Ovary (tissue), 9 donors: ENCODE results near the gene PPFIBP2. TPM values are rescaled to one million over a fixed set of nuclear protein-coding genes. Genes with fewer than 3 reads are reported as not detected.

Experiments
- DNase-seq, 5 donors: peaks; one replicate each; pipeline ENCODE4 v3.0.0-alpha.2; 2019 to 2020
- H3K27ac ChIP-seq, 2 donors: fragments of 200-600 bp; one replicate each; pipeline versions ENCODE4 v1.5.1 to v1.8.0; 2019 to 2022
- H3K27me3 ChIP-seq: fragments of 200-600 bp; one replicate; pipeline ENCODE4 v1.8.0; 2022
- H3K36me3 ChIP-seq: fragments of 200-600 bp; sonication (generic); one replicate; pipeline ENCODE4 v1.5.1; 2019
- H3K4me1 ChIP-seq: one replicate; pipeline ENCODE4 v1.8.1; 2013; ENCODE audit warnings: mild to moderate bottlenecking, moderate library complexity; ENCODE audit not compliant: insufficient read depth
- H3K4me3 ChIP-seq: fragments of 200-600 bp; sonication (generic); one replicate; pipeline ENCODE4 v1.5.1; 2017
- H3K9me3 ChIP-seq, 2 donors: fragments of 200-600 bp in 1 of 2; sonication (generic) in 1 of 2; one replicate each; pipeline versions ENCODE4 v1.5.1 to v1.8.1; 2013 to 2019; ENCODE audit warnings: mild to moderate bottlenecking in 1 of 2, moderate library complexity in 1 of 2
- EP300 ChIP-seq: sonication (generic); formaldehyde crosslinking; IDR thresholded peaks from one replicate; pipeline ENCODE4 v1.6.1; 2017; ENCODE audit warnings: antibody characterized with exemption
- POLR2A ChIP-seq: fragments of 450-650 bp; IDR thresholded peaks from one replicate; pipeline ENCODE4 v1.6.1; 2017; ENCODE audit warnings: antibody characterized with exemption, mild to moderate bottlenecking, moderate library complexity
- WGBS, 3 donors: extraction: QIAGEN DNeasy Blood & Tissue Kit in 1 of 3; methylation state at CpG; one replicate each; pipeline versions ENCODE4 v1.1.5 to v1.1.7; 2013 to 2017; 5-methylcytosine and 5-hydroxymethylcytosine counted together
- intact Hi-C, 4 donors: fragments of 100-400 bp; cut with DNase I; formaldehyde crosslinking; loops; one replicate each; pipeline versions ENCODE4 v1.11.0 to v1.15.1; 2022 to 2023
- polyA plus RNA-seq, 2 donors: library from polyadenylated mRNA; stranded (reverse); fragments of 200-250 nt in 1 of 2; fragments of 350-450 nt in 1 of 2; fragmentation: Illumina TruSeq in 1 of 2; extraction: RNeasy Lipid Tissue Mini Kit (QIAGEN cat#74804) in 1 of 2; gene quantifications; one replicate each; pipeline ENCODE4 v1.2.3, GENCODE V29; 2013 to 2014
- total RNA-seq, 7 donors: library from RNA; depleted of rRNA in 2 of 7; stranded (reverse); fragments of >200 nt in 2 of 7; fragmentation: NEBNext Ultra II Directional in 3 of 7; extraction: Animal tissue kit (Norgen Biotek cat#: 25700) in 3 of 7; gene quantifications; one replicate each; pipeline versions ENCODE4 v1.1.0 to v1.2.4, GENCODE V29; 2016 to 2023
- TF ChIP-seq, protein P1 (sequence below), 3 donors: fragments of 450-650 bp in 2 of 3; fragments of 200-600 bp in 1 of 3; IDR thresholded peaks; one replicate each; pipeline versions ENCODE4 v1.5.1 to v1.8.0; 2016 to 2022; ENCODE audit warnings: antibody characterized with exemption in 3 of 3, mild to moderate bottlenecking in 1 of 3
- donor health status: DM: no; HTN: no; CAD: no; lungs with moderate emphysema.
- donor health status: DM: no; HTN: no; CAD: no.
- donor health status: Bipolar disorder and iron deficiency.
- donor health status: DM: yes; HTN: yes; CAD: no.
- donor health status: DM: no; HTN: no; CAD: no.
- donor health status: DM: yes; HTN: yes; CAD: no.

PPFIBP2 gene
- total and polyA plus RNA-seq, 9 donors: 9.6 to 36.2 (median 20.7) TPM

DNA sequence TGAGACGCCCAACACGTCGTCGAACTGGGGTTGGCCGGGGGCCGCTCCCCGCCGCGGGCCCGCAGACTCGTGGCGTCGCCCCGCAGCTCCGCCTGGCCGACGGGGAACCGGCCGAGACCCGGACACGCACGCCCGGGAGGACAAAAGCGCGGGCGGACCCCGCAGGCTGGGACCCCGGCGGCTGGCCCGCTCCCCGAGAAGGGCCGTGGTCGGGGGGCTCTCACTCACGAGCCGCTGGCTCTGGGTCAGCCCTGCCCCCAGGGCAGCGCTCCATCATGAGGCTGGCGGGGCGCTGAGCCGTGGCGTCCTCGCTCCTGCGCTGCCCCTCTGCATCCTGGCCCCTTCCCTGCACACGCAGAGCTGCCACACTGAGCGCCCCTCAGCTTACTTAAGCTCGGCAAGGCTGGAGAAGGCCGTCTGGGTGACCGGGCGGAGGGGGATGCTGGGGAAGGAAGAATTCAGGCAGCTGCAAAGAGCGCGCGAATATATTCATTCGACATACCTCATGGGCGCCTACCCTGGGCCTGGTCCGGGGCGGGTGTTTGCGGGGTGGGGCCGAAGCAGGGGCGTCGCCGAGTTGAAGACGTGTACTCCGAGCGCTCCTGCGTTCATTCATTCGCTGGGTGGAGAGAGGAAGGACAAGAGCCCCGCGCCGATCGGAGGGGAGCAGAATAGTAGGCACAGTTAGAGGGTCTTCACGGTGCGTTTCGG lies 160.1 kb downstream of the PPFIBP2 start:
- 2 to 3% (median 3%) methylated on average over 58 to 72 of the region's 72 CpGs for WGBS, 3 donors
- Histone ChIP-seq H3K4me1 (peaks cover 6% of the 10 kb centered on the region), H3K4me3 (peak overlapping the region; percentile 59), H3K27ac (peak overlapping the region; percentile 63 to 75), H3K27me3 (no peaks in the 10 kb centered on the region), H3K9me3 (no peaks in the 10 kb centered on the region), H3K36me3 (no peaks in the 10 kb centered on the region)
- TF ChIP-seq, protein P1, sequence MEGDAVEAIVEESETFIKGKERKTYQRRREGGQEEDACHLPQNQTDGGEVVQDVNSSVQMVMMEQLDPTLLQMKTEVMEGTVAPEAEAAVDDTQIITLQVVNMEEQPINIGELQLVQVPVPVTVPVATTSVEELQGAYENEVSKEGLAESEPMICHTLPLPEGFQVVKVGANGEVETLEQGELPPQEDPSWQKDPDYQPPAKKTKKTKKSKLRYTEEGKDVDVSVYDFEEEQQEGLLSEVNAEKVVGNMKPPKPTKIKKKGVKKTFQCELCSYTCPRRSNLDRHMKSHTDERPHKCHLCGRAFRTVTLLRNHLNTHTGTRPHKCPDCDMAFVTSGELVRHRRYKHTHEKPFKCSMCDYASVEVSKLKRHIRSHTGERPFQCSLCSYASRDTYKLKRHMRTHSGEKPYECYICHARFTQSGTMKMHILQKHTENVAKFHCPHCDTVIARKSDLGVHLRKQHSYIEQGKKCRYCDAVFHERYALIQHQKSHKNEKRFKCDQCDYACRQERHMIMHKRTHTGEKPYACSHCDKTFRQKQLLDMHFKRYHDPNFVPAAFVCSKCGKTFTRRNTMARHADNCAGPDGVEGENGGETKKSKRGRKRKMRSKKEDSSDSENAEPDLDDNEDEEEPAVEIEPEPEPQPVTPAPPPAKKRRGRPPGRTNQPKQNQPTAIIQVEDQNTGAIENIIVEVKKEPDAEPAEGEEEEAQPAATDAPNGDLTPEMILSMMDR (IDR thresholded peaks at IDR 0.05): no peak
- TF ChIP-seq POLR2A: no peak
- TF ChIP-seq EP300: no peak
- peak; percentile 49 to 75 (median 57) for DNase-seq
- intact Hi-C loops: no loop called here

DNA sequence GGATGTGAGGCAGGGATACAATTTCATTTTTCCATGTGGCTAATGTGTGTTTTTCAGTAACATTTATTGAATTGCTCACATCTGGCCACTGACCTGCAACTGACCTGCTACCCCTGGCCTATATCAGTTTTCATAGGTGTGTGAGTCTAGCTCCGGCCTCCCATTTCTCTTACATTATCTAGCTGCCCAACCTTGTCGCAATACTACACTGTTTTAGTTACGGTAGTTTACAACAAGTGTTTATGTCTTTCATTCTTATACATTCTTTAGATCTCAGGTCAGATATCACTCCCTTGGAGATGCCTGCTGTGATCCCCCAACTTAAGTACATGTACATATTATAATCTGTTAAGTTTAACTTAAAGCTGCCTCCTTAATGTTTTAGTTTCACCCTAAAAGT lies 161.8 kb downstream of the PPFIBP2 start:
- 83 to 98% (median 94%) methylated on average over 3 of the region's 3 CpGs for WGBS, 3 donors

DNA sequence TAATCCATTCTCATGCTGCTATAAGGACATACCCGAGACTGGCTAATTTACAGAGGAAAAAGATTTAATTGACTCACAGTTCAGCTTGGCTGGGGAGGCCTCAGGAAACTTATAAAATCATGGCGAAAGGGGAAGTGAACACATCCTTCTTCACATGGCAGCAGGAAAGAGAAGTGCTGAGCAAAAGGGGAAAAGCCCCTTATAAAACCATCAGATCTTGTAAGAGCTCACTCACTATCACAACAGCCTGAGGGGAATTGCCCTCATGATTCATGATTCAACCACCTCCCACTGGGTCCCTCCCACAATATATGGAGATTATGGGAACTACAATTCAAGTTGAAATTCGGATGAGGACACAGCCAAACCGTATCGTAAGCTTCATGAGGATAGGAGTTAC lies 163.3 kb downstream of the PPFIBP2 start:
- no peaks in the 10 kb centered on the region for H3K36me3 ChIP-seq
- no peak for TF ChIP-seq EP300
- no peak for TF ChIP-seq POLR2A
- TF ChIP-seq, protein P1 (IDR thresholded peaks at IDR 0.05): no peak
- H3K4me3 ChIP-seq: no peak overlapping the region
- H3K27ac ChIP-seq: peak overlapping the region in 1 of 2 donors; percentile 30
- peaks cover 6% of the 10 kb centered on the region for H3K4me1 ChIP-seq
- 46 to 53% (median 48%) methylated on average over 5 of the region's 5 CpGs for WGBS, 3 donors
- no peak for DNase-seq
- intact Hi-C loops: no loop called here
- no peaks in the 10 kb centered on the region for H3K9me3 ChIP-seq
- H3K27me3 ChIP-seq: no peaks in the 10 kb centered on the region

More for the DNA sequence above, 161.8 kb downstream of the PPFIBP2 start:
- no peaks in the 10 kb centered on the region for H3K36me3 ChIP-seq
- intact Hi-C loops: no loop called here
- H3K9me3 ChIP-seq: no peaks in the 10 kb centered on the region
- H3K4me3 ChIP-seq: no peak overlapping the region
- no peak overlapping the region for H3K27ac ChIP-seq
- H3K4me1 ChIP-seq: peaks cover 6% of the 10 kb centered on the region
- no peak for DNase-seq
- TF ChIP-seq, protein P1 (IDR thresholded peaks at IDR 0.05): no peak
- H3K27me3 ChIP-seq: no peaks in the 10 kb centered on the region

DNA sequence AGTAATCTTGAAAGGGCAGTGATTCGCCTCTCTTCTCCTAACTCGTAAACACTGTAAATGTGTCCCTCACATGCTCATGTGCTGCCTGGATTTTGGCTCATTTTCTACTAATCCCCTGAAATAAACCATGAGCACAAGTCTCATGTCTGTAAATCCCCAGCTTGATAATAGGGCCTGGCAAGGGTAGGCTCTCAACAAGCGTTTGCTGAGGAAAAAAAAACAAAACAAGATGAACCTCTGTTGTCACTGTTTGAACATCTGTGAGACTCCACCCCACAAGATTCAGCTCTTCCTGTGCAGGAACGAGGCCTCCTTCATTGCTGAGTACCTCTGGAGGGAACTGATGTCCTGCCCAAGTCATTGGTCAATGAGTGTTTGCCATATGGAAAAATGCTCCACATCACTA lies 164.0 kb downstream of the PPFIBP2 start:
- intact Hi-C loops: no loop called here
- Histone ChIP-seq H3K9me3 (no peaks in the 10 kb centered on the region), H3K36me3 (no peaks in the 10 kb centered on the region), H3K27me3 (no peaks in the 10 kb centered on the region), H3K27ac (peak overlapping the region in 1 of 2 donors; percentile 30), H3K4me3 (no peak overlapping the region), H3K4me1 (peaks cover 2% of the 10 kb centered on the region)
- peak in 1 of 5 donors; percentile 28 for DNase-seq
- 6 to 11% (median 7%) methylated on average over 4 of the region's 4 CpGs for WGBS, 3 donors
- TF ChIP-seq POLR2A (no peak), EP300 (no peak)
- TF ChIP-seq, protein P1 (IDR thresholded peaks at IDR 0.05): no peak
